ENCODE data around the gene TRIM27.

- TF ChIP-seq CTCF (IDR thresholded peaks at IDR 0.05; ENCODE audit: insufficient read depth, low read depth, low read length), result no peak
- TF ChIP-seq EZH2 (IDR thresholded peaks at IDR 0.05; ENCODE audit: insufficient read depth, low read length), result no peak
These were observed 22.0 kb downstream of the TRIM27 start for GRCh38 chr6:28901831-28902230.
